ENCODE results near the gene UBQLN4. TPM values are rescaled to one million over a fixed set of nuclear protein-coding genes. Genes with fewer than 3 reads are reported as not detected.

The UBQLN4 gene
- total and polyA plus RNA-seq, 2 of the 4 experiments (the other 2 are of a cell fraction), result 8.8 to 21.6 TPM

DNA sequence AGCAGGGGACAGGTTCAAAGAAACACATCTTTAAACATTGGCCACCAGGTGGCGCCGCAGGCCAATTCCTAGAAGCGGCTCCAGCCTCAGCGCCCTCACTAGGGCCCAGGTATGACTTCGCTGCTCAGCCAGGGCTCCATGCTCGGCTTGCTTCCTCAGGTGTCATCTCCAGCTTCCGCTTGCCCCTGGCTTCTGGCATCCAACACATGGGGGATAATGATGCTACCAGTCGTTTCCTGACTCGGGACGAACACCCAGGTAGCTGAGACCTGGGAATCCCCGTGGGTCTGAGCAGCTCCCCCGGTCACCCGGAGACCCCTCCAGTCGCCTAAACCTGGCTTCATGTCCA, 37.2 kb upstream of the UBQLN4 start:
- no peak for TF ChIP-seq ELK1 (IDR thresholded peaks at IDR 0.05; ENCODE audit: borderline replicate concordance, low read depth, low read length)
- TF ChIP-seq, protein P1, sequence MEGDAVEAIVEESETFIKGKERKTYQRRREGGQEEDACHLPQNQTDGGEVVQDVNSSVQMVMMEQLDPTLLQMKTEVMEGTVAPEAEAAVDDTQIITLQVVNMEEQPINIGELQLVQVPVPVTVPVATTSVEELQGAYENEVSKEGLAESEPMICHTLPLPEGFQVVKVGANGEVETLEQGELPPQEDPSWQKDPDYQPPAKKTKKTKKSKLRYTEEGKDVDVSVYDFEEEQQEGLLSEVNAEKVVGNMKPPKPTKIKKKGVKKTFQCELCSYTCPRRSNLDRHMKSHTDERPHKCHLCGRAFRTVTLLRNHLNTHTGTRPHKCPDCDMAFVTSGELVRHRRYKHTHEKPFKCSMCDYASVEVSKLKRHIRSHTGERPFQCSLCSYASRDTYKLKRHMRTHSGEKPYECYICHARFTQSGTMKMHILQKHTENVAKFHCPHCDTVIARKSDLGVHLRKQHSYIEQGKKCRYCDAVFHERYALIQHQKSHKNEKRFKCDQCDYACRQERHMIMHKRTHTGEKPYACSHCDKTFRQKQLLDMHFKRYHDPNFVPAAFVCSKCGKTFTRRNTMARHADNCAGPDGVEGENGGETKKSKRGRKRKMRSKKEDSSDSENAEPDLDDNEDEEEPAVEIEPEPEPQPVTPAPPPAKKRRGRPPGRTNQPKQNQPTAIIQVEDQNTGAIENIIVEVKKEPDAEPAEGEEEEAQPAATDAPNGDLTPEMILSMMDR (conservative IDR thresholded peaks at IDR 0.05; ENCODE audit: low read depth, low read length), result peak; percentile 84
- peak; percentile 82 for TF ChIP-seq SMC3 (IDR thresholded peaks at IDR 0.05; ENCODE audit: low read depth, low read length)
- TF ChIP-seq RAD21 (IDR thresholded peaks at IDR 0.05; ENCODE audit: low read length), result peak; percentile 91
- TF ChIP-seq, protein P2, sequence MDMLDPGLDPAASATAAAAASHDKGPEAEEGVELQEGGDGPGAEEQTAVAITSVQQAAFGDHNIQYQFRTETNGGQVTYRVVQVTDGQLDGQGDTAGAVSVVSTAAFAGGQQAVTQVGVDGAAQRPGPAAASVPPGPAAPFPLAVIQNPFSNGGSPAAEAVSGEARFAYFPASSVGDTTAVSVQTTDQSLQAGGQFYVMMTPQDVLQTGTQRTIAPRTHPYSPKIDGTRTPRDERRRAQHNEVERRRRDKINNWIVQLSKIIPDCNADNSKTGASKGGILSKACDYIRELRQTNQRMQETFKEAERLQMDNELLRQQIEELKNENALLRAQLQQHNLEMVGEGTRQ (IDR thresholded peaks at IDR 0.05; ENCODE audit: low read depth, low read length), result no peak
- Histone ChIP-seq H4K5ac (ENCODE audit: low read depth, low read length) (no peak overlapping the region), H3K27me3 (ENCODE audit: control insufficient read depth, insufficient read depth, low read length) (no peaks in the 10 kb centered on the region), H3K4me3 (ENCODE audit: insufficient read depth, low read depth, low read length) (no peak overlapping the region), H3K4me2 (ENCODE audit: low read depth, low read length) (no peak overlapping the region), H4K91ac (ENCODE audit: insufficient read depth, low read depth, low read length) (no peak overlapping the region), H4K20me1 (ENCODE audit: insufficient read depth, low read length) (peaks cover 13% of the 10 kb centered on the region; the same call in 1 of the 2 replicates), H4K8ac (ENCODE audit: low read depth in 2 of 2, low read length in 2 of 2) (no peak overlapping the region), H2AK5ac (ENCODE audit: low read depth, low read length) (no peak overlapping the region), H3K18ac (ENCODE audit: low read depth, low read length) (no peak overlapping the region), H3K23ac (ENCODE audit: low read depth, low read length) (no peak overlapping the region), H3K9ac (ENCODE audit: low read depth, low read length) (no peak overlapping the region), H3K56ac (ENCODE audit: extremely low read depth, insufficient read depth, low read length) (no peak overlapping the region), H3K27ac (ENCODE audit: insufficient read depth, low read length) (no peak overlapping the region), H3K9me3 (ENCODE audit: control insufficient read depth, insufficient read depth, low read length) (no peaks in the 10 kb centered on the region), H2BK20ac (ENCODE audit: low read depth, low read length) (no peak overlapping the region), H3K4ac (ENCODE audit: low read depth, low read length) (no peak overlapping the region), H2AK9ac (replicated peaks; ENCODE audit: low read depth, low read length, poor library complexity) (peak overlapping the region; percentile 71), H3K4me1 (ENCODE audit: control insufficient read depth, insufficient read depth, low read length) (peaks cover 7% of the 10 kb centered on the region), H3K9me1 (ENCODE audit: insufficient read depth, low read length) (no peaks in the 10 kb centered on the region), H3K14ac (replicated peaks; ENCODE audit: low read depth, low read length) (no peak overlapping the region), H3K36me3 (ENCODE audit: control insufficient read depth, insufficient read depth, low read length) (peaks cover 6% of the 10 kb centered on the region; the same call in 1 of the 2 replicates), H2BK15ac (ENCODE audit: low read depth, low read length) (no peak overlapping the region), H3K79me1 (ENCODE audit: low read depth in 1 of 2, low read length in 2 of 2) (peaks cover 4 to 46% of the 10 kb centered on the region in 2 experiments), H2BK120ac (ENCODE audit: low read depth, low read length) (no peak overlapping the region), H2BK5ac (ENCODE audit: low read depth, low read length, poor library complexity, severe bottlenecking) (no peak overlapping the region), H2AFZ (replicated peaks; ENCODE audit: low read length, poor library complexity) (peak overlapping the region; percentile 12)
- in situ Hi-C loops (cut with MboI; ENCODE audit: low sequenced_read_pairs), result loop anchor here (5.0 kb wide), 1 partner anchor 131 kb away; no protein-coding TSS in a partner anchor
- DNase-seq (peak; percentile 71), ATAC-seq (ENCODE audit: low read depth) (peak; percentile 90)
- ChIA-PET POLR2A (ENCODE audit: unreplicated experiment) (no interaction called here), CTCF (interaction anchor here (0.6 to 1.6 kb wide), 8 partner anchors 9 to 135 kb away, joined by 3 to 6 read pairs (median 4); no protein-coding TSS in a partner anchor)
- WGBS, 2 experiments (ENCODE audit: extremely low coverage in 2 of 2, insufficient read length in 1 of 2), result 54% methylated on average over 6 of the region's 14 CpGs; no CpG with 5 or more reads in 1 of the 2 experiments
- intact Hi-C loops (cut with micrococcal nuclease), result loop anchor here (1.0 to 10.0 kb wide), 3 partner anchors 39 to 224 kb away; no protein-coding TSS in a partner anchor
- dilution Hi-C loops (cut with HindIII; ENCODE audit: low sequenced_read_pairs, unreplicated experiment), result no loop called here
- BruUV-seq (replicated peaks), result no TSS peak
